ENCODE measurements around the gene OR13G1. TPM values are rescaled to one million over a fixed set of nuclear protein-coding genes. Genes with fewer than 3 reads are reported as not detected.

The OR13G1 gene
- total RNA-seq, 4 donors from 2014 or later = not detected

DNA sequence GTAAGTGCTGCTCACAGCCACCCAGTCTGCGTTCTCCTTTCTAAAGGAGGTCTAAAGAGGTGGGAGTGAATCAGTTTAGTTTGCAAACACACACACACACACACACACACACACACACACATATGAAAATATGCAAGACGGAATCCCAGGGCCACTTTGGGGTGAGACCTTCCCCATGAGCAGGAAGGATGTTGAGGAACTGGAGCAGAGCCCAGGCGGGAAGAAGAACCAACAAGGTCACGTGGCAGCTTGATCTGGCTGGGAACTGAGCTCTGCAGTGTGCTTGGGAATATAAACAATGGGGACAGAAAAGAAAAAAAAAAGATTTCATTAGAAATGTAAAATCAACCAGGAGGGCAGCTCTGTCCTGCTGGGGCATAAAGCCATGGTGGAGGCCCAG is 41.5 kb downstream of the OR13G1 start:
- no peak overlapping the region for H3K4me3 ChIP-seq
- H3K4me1 ChIP-seq = no peaks in the 10 kb centered on the region
- no peaks in the 10 kb centered on the region for H3K36me3 ChIP-seq
- peaks cover 0 to 8% (median 2%) of the 10 kb centered on the region in 4 donors for H3K9me3 ChIP-seq
- DNase-seq = no peak
- H3K27me3 ChIP-seq = no peaks in the 10 kb centered on the region
- TF ChIP-seq, protein P1, sequence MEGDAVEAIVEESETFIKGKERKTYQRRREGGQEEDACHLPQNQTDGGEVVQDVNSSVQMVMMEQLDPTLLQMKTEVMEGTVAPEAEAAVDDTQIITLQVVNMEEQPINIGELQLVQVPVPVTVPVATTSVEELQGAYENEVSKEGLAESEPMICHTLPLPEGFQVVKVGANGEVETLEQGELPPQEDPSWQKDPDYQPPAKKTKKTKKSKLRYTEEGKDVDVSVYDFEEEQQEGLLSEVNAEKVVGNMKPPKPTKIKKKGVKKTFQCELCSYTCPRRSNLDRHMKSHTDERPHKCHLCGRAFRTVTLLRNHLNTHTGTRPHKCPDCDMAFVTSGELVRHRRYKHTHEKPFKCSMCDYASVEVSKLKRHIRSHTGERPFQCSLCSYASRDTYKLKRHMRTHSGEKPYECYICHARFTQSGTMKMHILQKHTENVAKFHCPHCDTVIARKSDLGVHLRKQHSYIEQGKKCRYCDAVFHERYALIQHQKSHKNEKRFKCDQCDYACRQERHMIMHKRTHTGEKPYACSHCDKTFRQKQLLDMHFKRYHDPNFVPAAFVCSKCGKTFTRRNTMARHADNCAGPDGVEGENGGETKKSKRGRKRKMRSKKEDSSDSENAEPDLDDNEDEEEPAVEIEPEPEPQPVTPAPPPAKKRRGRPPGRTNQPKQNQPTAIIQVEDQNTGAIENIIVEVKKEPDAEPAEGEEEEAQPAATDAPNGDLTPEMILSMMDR (IDR thresholded peaks at IDR 0.05) = no peak
- TF ChIP-seq POLR2A (IDR thresholded peaks at IDR 0.05) = no peak
- no peak overlapping the region for H3K27ac ChIP-seq

DNA sequence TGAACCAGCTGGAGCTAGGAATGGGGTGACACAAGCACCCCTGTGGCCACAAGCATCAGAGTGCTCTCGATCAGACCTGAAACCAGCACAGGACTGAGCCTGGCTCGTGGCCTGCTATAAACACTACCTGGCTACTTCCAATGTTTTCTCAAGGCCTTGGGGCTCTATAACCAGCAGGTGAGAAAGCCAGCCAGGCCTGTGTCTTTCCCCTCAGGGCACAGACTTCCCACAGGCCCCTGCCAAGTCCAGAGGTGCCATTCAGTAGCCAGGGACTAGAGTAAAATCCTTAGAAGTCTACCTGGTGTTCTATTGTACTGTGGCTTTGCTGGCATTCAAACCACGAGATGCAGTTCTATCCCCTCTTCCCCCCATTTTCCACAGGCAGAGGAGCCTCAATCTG is 51.6 kb downstream of the OR13G1 start:
- no peak for TF ChIP-seq POLR2A (IDR thresholded peaks at IDR 0.05)
- TF ChIP-seq, protein P1 (IDR thresholded peaks at IDR 0.05) = no peak
- no peak for DNase-seq
- Histone ChIP-seq H3K4me3 (no peak overlapping the region), H3K4me1 (no peaks in the 10 kb centered on the region), H3K36me3 (no peaks in the 10 kb centered on the region), H3K27me3 (no peaks in the 10 kb centered on the region), H3K27ac (no peak overlapping the region), H3K9me3 (no peaks in the 10 kb centered on the region)

Other genes starting within 250 kb of the OR13G1 start
- gene OR2B11, start 221.6 kb downstream of the OR13G1 start, total RNA-seq = not detected
- not detected for gene OR2C3, start 143.3 kb downstream of the OR13G1 start, total RNA-seq
- gene GCSAML, start 130.6 kb downstream of the OR13G1 start, total RNA-seq = 1 to 10 TPM in 1 of 4 donors, under 1 TPM in 3; 0.18 to 1.7 (median 0.41) TPM
- not detected for gene OR2G2, start 91.4 kb downstream of the OR13G1 start, total RNA-seq
- not detected for gene OR2G3, start 74.2 kb downstream of the OR13G1 start, total RNA-seq
- not detected for gene OR6F1, start 36.9 kb upstream of the OR13G1 start, total RNA-seq
- gene OR14K1, start 58.9 kb upstream of the OR13G1 start, total RNA-seq = not detected
- gene OR14A2, start 68.4 kb upstream of the OR13G1 start, total RNA-seq = not detected
- gene OR1C1, start 80.8 kb upstream of the OR13G1 start, total RNA-seq = not detected
- gene OR14A16, start 144.4 kb upstream of the OR13G1 start, total RNA-seq = not detected
- not detected for gene OR11L1, start 162.2 kb upstream of the OR13G1 start, total RNA-seq
- 1 to 10 TPM in 1 of 4 donors, not detected in 3; 7.2 TPM for gene TRIM58, start 177.4 kb upstream of the OR13G1 start, total RNA-seq
- 1 to 10 TPM in 1 of 4 donors, not detected in 3; 2.5 TPM for gene OR2W3, start 215.8 kb upstream of the OR13G1 start, total RNA-seq
- gene OR2T8, start 240.5 kb upstream of the OR13G1 start, total RNA-seq = not detected
- not detected for gene OR2AJ1, start 245.2 kb upstream of the OR13G1 start, total RNA-seq

Measured in Peyer's patch (tissue), 4 donors.